GM21576 (cell line): ENCODE results near the gene PITPNC1.
"Not testable (repeated sequence)": the region's sequence is repeated elsewhere in the genome, so short reads cannot be mapped to it uniquely, and the experiment has no call there.

ENCODE experiments used
- ATAC-seq: cut with Tn5 transposase; IDR thresholded peaks from one replicate; pipeline ENCODE4 v1.9.1; 2021; ENCODE audit warnings: mild to moderate bottlenecking, moderate library complexity; ENCODE audit not compliant: unreplicated experiment

Gene PITPNC1

DNA sequence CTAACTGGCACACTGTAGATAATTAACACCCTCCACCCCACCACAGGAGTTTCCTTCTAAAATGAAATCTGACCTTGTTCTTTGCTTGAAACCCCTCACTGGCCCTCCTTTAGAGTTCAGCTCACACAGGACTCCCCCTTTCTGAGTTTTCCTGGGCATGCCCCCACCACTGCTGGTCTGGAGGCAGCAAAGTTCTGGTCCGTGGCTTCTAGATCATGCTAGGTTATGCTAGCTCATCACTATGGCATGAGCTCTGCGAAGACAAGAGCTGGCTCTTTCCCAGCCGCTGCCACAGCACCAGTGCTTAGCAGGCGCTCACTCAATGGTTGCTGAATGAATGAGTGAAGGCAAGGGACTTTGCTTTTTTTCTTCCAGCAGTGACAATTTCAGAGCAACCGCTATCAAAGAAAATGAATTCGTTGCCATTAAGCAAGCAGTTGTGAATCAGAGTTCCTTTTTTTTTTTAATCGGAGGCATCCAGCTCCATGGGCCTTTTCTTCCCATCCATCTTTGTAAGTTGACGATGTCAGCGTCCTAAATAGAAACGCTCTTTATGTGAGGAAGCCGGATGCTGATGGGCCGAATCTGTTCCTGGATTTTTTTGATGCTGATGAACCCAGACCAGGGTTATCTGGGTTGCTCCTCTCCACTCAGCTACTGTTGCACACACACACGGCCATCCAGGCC lies 259.9 kb downstream of the PITPNC1 start:
- no peak for ATAC-seq

DNA sequence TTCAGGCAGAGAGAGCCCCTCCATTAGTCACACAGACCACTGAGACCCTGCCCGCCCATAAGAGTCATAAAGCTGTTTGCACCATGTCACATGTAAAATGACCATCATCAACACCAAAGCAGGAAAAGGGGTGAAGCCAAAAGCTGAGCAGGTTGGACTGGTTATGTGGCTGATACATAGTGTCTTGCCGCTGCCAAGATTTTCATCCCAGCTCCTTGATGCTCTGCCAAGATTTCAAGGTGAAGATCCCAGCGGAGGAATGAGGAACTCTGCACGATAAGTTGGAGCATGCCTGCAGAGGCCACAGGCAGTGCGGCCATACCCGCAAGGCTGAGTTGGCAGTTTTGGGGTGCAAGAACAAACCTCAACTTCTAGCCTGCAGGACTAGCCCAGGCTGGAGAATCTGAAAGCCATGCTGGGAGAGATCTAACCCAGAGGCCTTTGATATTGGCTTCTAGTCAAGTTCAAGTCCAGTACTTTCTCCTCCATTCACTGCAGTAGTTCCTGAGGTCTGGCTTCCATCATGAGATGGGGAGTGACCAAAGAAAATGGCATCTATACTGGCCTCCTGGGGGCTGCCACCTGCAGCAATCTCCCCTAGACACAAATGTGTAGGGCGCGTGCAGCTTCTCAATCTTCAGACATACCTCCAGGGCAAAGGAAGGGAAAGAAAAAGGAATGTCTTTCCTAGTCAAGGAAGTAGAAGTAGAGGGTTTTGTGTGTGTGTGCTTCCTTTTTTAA lies 261.0 kb downstream of the PITPNC1 start:
- no peak for ATAC-seq

DNA sequence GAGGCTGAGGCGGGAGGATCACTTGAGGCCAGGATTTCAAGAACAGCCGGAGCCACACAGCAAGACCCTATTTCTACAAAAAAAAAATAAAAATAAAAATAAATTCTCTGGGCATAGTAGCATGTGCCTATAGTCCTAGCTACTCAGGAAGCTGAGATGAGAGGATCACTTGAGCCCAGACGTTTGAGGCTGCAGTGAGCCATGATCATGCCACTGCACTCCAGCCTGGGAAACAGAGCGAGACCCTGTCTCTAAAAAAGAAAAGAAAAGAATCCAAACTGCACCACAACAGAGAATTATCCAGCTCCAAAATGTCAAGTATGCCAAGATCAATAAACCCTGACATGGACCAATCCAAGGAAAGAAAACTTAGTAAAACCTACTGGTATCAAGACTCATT lies 261.8 kb downstream of the PITPNC1 start:
- no peak for ATAC-seq

DNA sequence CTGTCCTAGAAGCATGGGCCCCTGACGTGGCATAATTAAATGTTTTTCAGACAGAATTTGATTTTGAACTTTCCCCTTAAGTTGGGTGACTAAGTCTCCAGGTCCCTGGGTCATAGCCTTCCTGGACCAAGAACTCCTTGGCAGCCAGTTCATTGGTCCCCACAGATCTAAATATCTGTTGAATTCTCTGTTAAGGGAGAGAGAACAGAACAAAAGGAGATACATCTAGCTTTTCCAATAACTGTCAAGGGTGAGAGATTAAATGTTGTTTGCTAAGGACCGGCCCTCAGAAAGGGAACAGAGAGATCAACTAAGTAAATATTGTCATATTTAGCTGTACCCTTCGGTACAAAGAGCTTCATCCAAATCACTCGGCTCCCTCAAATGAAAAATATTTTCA lies 262.5 kb downstream of the PITPNC1 start:
- ATAC-seq: no peak

DNA sequence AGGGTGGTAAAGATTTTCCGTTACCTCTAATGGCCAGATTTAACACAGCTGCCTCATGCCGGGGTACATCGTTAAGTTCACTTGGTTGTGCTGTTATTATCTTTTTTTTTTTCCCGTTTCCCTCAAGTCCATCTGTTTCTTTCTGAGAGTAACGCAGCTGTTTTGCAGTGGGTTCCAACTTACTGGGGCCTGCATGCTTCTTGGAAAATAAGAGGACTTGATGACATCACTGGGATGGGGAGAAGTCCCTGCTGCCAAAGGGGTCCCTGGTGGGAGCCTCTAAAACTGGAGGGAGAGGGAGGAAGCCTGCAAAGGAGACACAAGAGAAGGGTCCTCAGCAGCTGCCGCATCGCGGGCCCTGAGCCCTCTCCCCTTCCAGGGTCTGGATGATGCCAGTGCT lies 262.9 kb downstream of the PITPNC1 start:
- ATAC-seq: no peak

DNA sequence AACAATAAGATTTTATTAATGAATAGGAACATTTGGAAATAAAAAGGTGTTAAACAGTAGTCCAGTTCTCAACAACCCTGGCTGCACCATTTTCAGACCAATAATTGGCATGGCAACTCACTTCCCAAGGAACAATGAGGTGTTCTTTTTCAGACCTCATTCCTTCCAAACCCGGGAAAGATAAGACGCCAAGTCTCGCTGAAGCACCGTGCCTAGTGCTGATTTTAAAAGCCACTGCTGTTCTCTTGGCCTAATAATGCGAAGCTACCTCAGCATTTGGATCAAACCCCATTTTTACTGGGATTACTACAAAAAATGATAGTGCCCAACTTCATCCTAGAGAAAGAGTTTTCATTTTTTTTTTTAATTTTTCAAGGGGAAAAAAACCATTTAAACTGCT lies 265.4 kb downstream of the PITPNC1 start:
- ATAC-seq: no peak

DNA sequence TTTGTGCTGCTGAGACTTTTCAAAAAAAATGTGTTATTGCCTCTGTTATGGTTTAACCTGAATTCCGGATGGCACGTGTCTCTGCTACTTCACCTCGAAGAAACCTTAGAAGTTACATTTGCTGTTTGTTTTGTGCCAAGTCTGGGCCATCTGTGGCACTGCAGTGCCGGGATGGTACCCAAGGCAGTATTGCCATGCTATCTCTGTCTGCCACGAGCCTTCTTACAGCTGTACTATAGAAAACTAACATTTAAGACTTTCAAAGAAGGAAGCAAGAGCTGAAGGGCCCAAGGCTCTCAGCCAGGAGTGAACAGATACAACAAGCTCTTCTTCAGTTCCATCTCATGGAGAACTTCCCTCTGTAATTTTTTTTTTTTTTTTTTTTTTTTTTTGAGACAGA lies 267.0 kb downstream of the PITPNC1 start:
- ATAC-seq: no peak

DNA sequence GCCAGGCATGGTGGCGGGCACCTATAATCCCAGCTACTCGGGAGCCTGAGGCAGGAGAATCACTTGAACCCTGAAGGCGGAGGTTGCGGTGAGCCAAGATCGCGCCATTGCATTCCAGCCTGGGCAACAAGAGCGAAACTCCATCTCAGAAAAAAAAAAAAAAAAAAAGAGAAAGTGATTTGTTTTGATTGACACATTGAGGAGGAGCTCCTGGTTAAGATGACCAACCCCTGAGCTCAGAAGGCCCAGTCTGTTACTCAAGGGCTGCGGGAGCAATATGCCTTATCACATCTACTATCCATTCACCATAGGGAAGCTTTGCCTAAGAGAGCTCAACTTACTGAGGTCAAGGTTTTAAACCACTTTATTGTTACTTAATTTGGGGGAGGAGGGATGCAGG lies 268.1 kb downstream of the PITPNC1 start:
- ATAC-seq: not testable (repeated sequence)

DNA sequence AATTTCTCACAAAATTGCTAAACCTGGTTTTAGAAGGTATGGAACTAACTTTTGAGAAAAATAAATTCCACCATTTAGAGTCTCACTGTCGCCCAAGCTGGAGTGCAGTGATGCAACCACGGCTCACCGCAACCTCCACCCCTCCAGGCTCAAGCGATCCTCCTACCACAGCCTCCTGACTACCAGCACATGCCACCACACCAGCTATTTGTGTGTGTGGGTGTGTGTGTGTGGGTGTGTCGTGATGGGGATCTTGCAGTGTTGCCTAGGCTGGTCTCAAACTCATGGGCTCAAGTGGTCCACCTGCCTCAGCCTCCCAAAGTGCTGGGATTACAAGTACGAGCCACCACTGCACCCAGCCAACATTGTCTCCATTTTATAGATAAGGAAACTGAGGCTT lies 269.4 kb downstream of the PITPNC1 start:
- no peak for ATAC-seq

DNA sequence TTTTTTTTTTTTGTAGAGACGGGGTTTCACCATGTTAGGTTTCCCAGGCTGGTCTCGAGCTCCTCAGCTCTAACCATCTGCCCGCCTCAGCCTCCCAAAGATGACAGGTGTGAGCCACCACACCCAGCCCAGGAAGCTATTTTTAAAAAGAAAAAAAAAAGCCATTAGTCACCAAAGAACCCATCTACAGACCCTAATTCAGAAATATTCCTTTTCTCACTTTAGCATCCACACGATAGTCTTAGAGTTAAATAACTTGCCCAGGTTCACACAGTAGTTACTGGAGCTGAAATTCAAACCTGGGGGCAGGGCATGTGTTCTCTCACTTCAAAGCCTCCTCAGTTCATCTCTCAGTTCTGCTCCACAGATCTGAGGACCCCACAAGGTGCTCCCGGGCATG lies 270.4 kb downstream of the PITPNC1 start:
- no peak for ATAC-seq

DNA sequence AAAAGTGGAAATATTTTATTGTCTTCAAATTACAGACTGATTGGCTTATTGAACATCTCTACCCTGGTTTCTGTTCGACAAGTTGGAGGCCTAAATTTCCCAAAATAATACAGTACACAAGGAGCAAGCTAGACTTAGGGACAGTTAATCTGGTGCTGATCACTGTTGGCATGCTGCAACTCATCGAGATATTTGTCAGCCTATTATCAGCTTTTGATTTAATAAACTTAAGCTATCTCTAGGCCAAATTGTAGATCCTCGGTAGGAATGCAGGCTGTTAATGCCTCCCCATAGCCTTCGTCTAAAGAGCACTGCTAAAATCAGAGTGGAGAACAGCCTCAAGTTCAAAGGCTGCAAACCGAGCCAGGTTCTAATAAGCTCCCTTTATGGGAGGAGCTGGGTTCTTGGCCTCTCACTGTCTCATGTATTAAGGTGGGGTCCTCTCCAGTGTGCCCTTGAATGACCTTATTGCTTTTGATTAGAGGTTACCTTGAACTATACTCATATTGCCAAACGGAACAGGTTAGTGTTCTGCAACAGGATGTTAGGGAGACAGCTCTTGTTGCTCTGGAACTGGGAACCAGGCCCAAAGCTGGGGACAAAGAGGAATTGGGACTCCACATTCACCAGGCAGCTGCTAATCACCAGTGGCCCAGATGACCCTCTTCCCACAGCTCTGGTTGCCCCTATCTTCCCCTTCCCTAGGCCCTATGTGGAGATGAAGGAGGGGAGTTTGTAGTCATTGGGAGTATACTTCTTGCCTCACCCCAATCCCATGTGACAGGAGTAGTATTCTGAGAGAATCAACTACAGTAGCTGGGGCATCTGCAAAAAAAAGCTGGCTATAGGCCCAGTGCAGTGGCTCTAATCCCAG lies 271.2 kb downstream of the PITPNC1 start:
- ATAC-seq: no peak

DNA sequence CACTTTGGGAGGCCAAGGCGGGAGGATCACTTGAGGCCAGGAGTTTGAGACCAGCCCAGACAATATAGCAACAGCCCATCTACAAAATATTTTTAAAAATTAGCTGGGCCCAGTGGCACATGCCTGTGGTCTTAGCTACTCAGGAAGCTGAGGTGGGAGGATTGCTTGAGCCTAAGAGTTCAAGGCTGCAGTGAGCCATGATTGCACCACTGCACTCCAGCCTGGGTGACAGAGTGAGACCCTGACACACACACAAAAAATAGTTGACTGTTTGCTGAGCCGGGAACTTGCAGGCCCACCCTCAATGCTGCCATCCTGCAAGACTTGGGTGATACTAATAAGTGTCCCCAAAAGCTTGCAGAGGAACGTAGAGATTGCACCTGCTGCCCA lies 271.8 kb downstream of the PITPNC1 start:
- ATAC-seq: not testable (repeated sequence)

DNA sequence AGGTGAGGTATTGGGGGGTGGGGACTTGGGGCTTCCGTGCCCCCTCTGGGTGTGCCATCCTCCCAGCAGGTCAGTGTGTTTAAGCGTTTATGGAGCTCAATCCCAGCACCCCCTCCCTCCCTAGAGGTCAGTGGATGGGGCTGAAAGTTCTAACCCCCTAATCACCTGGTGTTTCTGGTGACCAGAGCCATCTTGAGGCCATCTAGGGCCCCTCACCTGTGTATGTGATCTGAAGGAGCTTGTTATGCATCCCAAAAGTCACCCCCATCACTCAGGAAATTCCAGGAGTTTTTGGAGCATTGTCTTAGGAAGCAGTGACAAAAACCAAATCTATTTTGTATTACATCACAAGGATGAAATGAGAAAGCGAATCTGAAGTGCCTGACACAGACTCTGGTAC lies 272.8 kb downstream of the PITPNC1 start:
- ATAC-seq: no peak

DNA sequence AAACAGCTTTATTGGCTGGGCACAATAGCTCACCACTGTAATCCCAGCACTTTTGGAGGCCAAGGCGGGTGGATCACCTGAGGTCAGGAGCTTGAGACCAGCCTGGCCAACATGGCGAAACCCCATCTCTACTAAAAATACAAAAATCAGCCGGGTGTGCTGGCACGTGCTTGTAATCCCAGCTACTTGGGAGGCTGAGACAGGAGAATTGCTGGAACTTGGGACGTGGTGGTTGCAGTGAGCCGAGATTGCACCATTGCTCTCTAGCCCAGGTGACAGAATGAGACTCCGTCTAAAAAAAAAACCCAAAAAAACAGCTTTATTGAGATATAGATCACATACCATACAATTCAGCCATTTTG lies 274.1 kb downstream of the PITPNC1 start:
- not testable (repeated sequence) for ATAC-seq

DNA sequence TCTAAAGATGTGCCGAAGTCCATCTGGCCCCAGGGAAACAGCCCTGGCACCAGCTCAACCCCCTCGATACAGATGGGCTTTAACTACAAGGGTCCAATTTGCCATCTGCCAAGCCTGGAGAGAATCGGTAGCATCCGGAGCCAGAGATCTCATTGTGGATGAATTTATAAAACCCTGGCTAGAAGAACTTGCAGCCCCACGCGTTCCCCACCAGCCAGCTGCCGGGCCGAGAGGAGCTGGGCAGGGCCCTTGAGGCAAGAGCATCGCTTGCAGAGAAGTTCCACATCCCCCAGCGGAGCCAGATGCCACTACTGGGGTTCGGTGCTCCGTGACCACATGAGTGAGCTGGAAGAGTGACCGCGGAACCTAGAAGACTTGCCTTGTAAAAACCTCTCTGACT lies 275.4 kb downstream of the PITPNC1 start:
- no peak for ATAC-seq

DNA sequence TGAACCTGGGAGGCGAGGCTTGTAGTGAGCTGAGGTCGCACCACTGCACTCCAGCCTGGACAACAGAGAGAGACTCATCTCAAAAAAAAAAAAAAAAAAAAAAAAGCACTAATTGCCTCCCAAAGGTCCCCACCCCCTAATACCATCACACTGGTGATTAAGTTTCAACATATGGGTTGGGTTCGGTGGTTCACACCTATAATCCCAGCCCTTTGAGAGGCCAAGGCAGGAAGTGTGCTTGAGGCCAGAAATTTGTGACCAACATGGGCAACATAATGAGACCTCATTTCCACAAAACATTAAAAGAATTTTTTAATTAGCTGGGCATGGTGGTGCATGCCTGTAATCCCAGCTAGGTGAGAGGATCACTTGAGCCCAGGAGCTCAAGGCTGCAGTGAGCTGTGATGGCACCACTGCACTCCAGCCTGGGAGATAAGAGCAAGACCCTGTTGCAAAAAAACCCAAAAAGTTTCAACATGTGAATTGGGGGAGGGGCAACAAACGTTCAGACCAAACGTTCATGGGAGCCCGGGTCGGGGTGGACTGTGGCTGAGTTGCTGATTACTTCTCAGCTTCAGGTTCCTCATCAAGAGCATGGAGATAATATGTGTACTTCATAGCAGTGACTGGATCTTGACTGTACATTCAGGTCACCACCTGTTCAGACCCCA lies 278.5 kb downstream of the PITPNC1 start:
- no peak for ATAC-seq

DNA sequence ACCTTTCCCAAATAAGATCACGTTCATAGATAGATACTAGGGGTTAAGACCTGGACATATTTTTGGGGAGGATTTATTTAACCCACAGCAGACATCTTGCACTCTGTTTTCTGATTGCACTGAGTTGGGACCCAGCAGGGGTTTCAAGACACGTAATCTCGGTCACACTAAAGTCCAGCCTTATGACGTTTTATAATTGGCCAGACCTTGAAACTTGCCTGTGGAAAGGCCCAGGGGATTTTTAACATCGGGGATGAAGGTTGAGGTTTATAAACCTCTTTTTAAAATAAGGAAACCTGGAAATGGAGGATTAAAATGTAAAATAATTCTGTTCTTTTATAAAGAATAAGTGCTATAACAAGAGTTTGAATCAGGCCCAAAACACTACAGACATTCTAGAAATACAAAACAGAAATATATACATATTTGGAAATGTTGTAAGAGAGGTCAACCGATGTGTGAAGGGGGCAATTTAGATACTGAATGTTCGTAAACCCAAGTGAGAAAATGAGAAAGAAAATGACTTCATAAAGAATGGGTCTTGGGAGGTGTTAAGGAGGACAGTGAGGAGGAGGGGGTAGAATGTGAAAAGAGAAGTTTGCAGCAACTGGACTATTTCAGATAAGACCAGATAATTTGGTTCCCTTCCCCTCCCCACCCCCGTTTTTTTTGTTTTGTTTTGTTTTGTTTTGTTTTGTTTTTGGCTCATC lies 279.6 kb downstream of the PITPNC1 start:
- no peak for ATAC-seq

DNA sequence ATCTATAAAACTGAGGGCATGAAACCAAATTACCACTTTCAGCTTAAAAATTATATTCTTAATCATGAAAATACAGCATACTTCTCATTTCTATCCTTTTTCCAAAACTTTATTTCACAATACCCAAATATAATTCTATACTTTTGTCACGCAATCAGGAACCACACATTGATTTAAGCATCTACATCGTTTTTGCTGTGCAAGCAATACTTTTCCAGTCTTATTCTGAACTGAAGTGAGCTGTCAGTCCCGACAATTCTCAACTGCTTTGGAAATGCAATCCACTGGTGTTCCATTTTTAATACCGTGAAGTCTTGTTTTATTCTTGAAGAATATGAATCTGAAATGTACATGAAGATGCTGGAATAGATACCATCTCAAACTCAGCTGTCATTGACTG lies 280.5 kb downstream of the PITPNC1 start:
- ATAC-seq: no peak

DNA sequence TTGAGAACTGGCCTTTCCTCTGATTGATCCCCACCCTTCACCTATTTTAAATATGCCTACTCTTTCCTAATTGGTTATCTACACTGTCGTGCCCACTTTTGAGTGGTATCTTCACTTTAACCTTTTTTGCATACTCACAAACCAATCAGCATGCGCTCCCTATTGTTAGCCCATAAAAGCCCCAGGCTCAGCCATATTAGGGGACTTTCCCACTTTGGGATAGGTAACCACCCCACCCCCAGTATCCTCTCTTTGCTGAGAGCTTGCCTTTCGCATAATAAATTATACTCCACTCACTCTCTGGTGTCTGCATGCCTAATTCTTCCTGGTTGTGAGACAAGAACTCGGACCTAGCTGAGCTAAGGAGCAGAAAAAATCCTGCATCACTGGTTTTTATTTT lies 281.2 kb downstream of the PITPNC1 start:
- ATAC-seq: no peak

DNA sequence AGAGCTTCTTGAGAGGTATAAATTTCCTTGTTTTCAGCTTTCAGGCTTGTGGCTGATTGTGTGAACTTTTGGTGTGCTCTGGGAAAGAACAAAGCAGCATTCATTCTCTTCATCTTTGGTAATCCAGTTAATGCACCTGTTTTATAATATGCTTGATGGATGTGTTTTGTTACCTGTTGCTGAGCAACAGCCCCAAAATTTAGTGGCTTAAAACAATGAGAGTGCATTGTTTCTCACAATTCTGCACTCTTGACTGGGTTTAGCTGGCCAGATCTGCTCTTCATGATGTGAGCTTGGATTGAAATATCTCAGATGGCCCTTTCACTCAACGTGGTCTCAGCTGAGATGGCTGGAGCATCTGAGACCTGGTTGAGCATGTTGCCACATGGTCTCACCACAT lies 281.9 kb downstream of the PITPNC1 start:
- ATAC-seq: no peak

DNA sequence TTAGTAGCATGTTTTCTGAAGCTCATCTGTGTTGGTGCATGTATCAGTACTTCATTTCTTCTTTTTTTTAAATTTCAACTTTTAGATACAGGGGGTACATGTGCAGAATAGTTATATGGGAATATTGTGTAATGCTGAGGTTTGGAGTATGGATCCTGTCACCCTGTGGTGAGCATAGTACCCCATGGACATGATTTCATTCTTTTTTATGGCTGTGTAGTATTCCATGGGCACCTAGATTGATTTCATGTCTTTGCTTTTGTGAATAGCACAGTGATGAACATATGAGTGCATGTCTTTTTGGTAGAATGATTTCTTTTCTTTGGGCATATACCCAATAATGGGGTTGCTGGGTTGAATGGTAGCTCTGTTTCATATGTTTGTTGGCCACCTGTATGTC lies 285.6 kb downstream of the PITPNC1 start:
- no peak for ATAC-seq
